BE2C (cell line): ENCODE data around the gene OXSR1.

Source experiments
- DNase-seq: peaks from one replicate; pipeline ENCODE4 v3.0.0-alpha.2; 2020
- H3K27me3 ChIP-seq: fragments of 250-450 bp; sonication (Bioruptor Pico); 2 replicates; pipeline ENCODE4 v1.5.1; 2020; ENCODE audit warnings: mild to moderate bottlenecking
- H3K36me3 ChIP-seq: fragments of 250-450 bp; sonication (Bioruptor Pico); 2 replicates; pipeline ENCODE4 v1.5.1; 2020; ENCODE audit warnings: mild to moderate bottlenecking
- H3K4me1 ChIP-seq: fragments of 250-450 bp; sonication (Bioruptor Pico); 2 replicates; pipeline ENCODE4 v1.5.1; 2020
- H3K4me3 ChIP-seq: 2 replicates; pipeline ENCODE4 v1.5.1; 2011; ENCODE audit warnings: low read depth, low read length
- H3K9me3 ChIP-seq: fragments of 250-450 bp; sonication (Bioruptor Pico); 2 replicates; pipeline ENCODE4 v1.5.1; 2020
- TF ChIP-seq, protein P1 (sequence below): IDR thresholded peaks from 2 replicates; pipeline ENCODE4 v1.5.1; 2012; ENCODE audit warnings: mild to moderate bottlenecking, low read depth, low read length

OXSR1 gene

DNA sequence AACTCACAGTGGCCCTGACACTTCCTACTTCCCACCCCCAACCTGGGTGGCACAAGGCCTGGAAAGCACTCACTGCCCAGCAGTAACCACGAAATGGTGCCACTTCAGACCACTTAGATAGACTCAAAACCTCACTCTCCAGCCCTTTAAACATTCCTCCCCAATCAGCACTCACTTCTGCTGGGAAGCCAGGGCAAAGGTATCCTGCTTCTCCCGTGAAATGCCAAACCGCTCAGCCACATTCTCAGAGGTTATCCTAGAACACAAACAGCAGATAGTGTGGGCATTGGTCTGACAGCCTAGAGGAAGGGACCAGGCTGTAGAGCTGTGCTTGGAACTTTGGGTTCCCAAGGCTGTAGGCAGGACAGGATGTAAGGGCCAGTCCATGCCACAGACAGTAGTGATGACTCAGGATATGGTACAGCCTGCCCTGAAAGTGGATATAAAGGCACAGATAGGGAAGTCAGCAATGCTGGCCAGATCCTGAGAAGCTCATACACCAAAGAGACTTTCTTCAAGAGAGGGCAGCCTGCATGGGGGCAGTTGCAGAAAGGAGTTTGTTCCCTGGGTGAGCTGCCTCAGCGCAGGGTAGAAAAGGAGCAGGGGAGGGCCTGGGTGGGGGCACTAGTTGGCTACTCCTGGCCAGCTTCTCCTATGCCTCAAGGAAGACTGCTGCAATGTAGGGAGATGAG, 37.6 kb upstream of the OXSR1 start:
- H3K36me3 ChIP-seq, result no peaks in the 10 kb centered on the region
- TF ChIP-seq, protein P1, sequence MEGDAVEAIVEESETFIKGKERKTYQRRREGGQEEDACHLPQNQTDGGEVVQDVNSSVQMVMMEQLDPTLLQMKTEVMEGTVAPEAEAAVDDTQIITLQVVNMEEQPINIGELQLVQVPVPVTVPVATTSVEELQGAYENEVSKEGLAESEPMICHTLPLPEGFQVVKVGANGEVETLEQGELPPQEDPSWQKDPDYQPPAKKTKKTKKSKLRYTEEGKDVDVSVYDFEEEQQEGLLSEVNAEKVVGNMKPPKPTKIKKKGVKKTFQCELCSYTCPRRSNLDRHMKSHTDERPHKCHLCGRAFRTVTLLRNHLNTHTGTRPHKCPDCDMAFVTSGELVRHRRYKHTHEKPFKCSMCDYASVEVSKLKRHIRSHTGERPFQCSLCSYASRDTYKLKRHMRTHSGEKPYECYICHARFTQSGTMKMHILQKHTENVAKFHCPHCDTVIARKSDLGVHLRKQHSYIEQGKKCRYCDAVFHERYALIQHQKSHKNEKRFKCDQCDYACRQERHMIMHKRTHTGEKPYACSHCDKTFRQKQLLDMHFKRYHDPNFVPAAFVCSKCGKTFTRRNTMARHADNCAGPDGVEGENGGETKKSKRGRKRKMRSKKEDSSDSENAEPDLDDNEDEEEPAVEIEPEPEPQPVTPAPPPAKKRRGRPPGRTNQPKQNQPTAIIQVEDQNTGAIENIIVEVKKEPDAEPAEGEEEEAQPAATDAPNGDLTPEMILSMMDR, result no peak
- no peaks in the 10 kb centered on the region for H3K9me3 ChIP-seq

DNA sequence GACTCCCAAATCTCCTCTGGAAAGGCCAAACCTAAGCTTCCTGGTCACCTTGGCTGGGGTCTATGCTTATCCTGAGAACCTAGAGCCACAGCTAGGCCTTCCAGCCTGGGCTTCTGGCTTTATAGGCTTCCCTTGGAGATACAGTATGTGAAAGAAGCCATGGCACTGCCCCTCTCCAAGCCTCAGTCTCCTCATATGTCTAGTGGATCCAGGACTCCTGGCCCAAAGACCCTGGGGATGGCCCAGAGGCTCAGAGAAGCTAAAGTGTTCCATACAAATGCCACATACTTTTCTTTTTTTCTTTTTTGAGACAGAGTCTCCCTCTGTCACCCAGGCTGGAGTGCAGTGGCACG, 37.1 kb upstream of the OXSR1 start:
- H3K9me3 ChIP-seq, result no peaks in the 10 kb centered on the region
- H3K36me3 ChIP-seq, result no peaks in the 10 kb centered on the region
- TF ChIP-seq, protein P1, result no peak
- H3K27me3 ChIP-seq, result no peaks in the 10 kb centered on the region
- no peak for DNase-seq
- no peak overlapping the region for H3K4me3 ChIP-seq
- no peaks in the 10 kb centered on the region for H3K4me1 ChIP-seq

More for the DNA sequence above, 37.6 kb upstream of the OXSR1 start:
- Histone ChIP-seq H3K4me3 (no peak overlapping the region), H3K4me1 (no peaks in the 10 kb centered on the region), H3K27me3 (no peaks in the 10 kb centered on the region)
- DNase-seq, result no peak

DNA sequence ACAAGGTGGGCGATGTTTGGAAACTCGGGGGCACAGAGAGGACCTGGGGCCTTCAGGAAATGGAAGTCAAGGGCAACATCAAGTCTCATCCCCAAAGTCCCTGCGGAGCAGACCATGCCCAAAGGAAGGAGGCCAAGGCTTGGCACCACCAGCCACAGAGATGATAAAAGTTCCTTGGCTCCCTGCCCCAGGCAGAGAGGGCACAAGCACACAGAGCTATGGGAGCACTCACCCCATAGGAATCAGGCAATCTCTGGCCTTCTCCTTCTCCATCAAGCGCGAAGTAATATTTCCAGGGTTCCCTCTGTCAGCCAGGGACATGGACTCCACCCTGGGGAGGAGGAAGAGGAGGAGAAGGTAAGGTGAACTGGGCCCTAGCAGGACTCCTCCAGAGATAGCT, 36.3 kb upstream of the OXSR1 start:
- no peak for DNase-seq
- Histone ChIP-seq H3K27me3 (no peaks in the 10 kb centered on the region), H3K36me3 (no peaks in the 10 kb centered on the region), H3K9me3 (no peaks in the 10 kb centered on the region), H3K4me3 (no peak overlapping the region), H3K4me1 (no peaks in the 10 kb centered on the region)
- TF ChIP-seq, protein P1, result no peak

DNA sequence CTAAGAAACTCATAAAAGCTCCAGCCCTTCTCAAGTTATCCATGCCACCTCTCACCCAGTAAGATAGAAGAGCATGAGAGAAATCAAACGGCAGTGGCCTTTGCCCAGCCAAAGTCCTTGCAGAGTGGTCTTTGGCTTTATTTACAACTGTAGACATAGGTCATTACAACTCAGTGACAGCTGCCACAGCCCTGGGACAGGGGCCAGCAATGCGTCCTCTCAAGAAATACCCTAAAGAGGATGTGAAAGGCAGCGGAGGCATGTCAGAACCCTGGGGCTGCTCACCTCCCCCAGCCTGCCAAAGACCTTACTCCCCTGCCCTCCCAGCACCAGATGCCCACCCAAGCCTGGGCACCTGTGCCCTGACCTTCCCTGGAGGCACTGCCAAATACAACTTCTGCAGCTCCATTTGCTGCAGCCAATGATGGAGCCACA, 34.7 kb upstream of the OXSR1 start:
- DNase-seq, result no peak
- no peaks in the 10 kb centered on the region for H3K36me3 ChIP-seq
- H3K9me3 ChIP-seq, result no peaks in the 10 kb centered on the region
- no peaks in the 10 kb centered on the region for H3K4me1 ChIP-seq
- TF ChIP-seq, protein P1, result no peak
- H3K27me3 ChIP-seq, result no peaks in the 10 kb centered on the region
- H3K4me3 ChIP-seq, result no peak overlapping the region

DNA sequence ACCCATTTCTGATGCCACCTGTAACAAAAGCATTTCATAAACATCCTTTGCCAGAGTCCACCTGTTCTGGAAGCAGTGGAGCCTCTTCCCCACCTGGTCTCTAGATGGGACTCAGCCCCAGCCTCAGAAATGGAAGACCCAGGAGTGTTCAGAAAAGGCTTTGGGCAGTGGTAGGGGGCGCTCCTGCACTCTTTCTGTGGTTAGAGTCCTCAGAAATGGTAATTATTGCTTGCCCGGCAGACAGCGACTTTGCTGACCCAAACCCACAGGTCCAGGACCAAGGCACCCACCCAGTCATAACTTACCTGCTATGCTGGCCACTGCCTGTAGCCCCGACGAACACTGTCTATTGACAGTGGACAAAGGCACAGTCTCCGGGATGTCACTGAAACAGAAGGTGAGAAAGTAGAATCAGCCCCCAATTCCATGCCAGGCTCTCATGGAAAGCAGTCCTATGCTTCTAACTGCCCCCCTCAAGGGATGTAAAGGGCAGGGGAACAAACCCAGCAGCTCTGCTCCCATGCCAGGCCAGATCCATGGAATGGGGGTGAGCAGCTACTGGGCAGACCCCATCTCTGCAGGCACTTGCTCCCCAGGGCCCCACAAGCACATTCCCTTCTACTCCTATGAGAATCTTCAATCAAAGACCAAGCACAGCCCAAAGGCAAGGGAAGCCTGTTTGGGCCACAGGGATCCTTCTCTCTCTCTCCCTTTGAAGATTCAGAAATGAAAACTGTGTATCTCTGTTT, 33.5 kb upstream of the OXSR1 start:
- peak; percentile 47 for DNase-seq
- Histone ChIP-seq H3K4me3 (no peak overlapping the region), H3K27me3 (no peaks in the 10 kb centered on the region), H3K36me3 (no peaks in the 10 kb centered on the region), H3K9me3 (no peaks in the 10 kb centered on the region), H3K4me1 (no peaks in the 10 kb centered on the region)
- TF ChIP-seq, protein P1, result peak; percentile 52

DNA sequence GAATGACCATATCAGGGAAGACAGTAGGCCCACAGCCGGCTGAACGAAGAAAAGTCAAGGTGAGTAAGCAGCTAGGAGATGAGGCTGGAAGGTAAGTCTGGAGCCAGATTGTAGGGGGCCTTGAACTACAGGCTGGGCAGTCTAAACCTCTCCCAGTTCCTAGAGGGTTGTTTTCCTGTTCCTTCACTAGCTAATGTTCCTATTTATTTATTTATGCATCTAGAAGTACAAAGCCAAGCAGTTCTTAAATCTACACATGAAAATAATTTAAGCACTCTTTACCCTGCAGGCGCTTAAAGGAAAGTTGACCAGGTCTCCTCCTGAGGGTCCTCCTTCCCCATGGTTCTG, 32.2 kb upstream of the OXSR1 start:
- Histone ChIP-seq H3K4me1 (no peaks in the 10 kb centered on the region), H3K9me3 (no peaks in the 10 kb centered on the region), H3K4me3 (no peak overlapping the region), H3K36me3 (no peaks in the 10 kb centered on the region), H3K27me3 (no peaks in the 10 kb centered on the region)
- no peak for DNase-seq
- TF ChIP-seq, protein P1, result no peak
